GM19193 (cell line): ENCODE results near the gene BCKDK.

ENCODE experiments used
- POLR2A ChIP-seq: IDR thresholded peaks from 4 replicates; pipeline ENCODE4 v1.6.1; 2011; ENCODE audit not compliant: insufficient read depth, insufficient read length; ENCODE audit errors: extremely low read depth

The BCKDK gene

DNA sequence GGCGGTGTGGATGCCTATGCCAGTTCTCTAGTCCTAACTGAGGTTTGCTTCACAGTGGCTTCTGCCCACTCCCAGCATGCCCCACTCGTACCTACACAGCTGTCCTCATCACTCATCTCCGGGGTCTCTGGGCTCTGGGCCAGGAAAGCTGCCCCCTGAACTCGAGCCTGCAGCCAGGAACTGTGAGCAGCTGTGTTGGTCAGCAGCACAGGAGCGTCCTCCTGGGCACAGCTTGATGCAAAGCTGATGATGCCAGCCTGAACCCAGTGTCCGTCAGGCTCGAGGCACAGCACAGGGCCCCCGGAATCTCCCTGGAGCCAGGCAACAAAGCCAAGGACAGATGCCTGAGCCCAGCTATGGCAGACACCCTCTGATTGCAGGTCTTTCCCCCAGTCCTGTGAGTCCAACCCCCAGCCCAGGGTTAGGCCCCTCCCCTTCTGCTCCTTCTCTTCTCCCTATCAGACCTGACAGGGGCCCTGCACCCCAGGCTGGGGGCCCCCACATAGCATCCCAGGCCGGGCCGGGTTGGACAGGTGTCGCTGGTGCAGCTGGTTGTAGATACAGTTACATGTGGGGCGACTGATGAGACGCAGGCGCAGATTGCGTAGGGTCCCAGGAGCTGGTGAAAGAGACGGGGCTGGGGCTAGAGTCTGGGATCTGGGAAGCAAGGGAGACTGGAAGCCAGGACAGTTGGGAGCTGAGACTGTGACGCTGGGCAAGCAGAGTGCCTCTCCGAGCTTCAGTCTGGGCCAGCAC lies 22.1 kb upstream of the BCKDK start:
- TF ChIP-seq POLR2A = no peak

DNA sequence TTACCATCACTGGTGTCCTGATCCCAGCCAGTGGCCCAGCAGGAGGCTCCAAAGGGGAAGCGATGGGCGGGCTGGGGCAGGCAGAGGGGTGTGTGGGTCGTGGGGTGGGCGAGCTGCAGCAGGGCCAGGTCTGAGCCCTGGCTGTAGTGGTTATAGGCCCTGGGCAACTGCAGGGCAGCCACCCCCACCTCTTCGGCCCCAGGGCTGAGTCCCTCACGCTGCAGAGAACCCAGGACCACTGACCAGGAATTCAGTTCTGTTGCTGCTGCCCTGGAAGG lies 21.6 kb upstream of the BCKDK start:
- no peak for TF ChIP-seq POLR2A

DNA sequence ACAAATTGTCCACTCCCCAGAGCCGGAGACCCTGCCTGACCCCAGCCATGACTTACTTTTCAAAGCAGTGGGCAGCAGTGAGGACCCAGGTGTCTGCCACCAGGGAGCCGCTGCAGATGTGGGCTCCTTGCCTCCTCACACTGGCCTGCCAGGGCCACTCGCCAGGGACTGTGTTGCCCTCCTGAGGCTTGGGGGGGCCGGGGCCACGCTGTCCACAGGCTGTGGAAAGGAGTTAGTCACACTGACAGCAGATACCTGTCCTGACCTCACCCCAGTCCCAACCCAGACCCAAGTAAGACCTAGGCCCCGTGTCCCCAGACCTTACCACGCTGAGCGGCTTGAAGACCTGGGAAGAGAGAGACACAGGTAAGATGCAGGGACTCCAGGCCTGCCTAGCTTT lies 20.7 kb upstream of the BCKDK start:
- TF ChIP-seq POLR2A = no peak

DNA sequence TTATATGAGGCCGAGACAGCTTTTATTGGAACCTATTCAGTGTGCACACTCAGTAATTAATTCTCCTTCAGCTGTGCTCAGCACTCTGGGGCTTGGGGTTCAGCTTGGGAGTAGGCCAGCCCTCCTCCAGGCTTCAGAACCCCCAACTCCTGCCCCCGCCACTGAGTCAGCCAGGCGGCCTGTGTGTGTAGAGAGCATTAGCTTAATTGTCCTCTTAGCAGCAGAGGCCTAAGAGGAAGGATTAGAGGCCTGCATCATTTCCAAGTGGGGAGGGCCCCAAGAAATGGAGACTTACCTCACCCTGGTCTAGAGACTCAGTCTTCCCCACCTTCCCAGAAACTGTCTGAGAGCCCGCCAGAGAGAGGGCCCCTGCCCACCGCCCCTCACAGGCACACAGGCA lies 20.2 kb upstream of the BCKDK start:
- TF ChIP-seq POLR2A = no peak

DNA sequence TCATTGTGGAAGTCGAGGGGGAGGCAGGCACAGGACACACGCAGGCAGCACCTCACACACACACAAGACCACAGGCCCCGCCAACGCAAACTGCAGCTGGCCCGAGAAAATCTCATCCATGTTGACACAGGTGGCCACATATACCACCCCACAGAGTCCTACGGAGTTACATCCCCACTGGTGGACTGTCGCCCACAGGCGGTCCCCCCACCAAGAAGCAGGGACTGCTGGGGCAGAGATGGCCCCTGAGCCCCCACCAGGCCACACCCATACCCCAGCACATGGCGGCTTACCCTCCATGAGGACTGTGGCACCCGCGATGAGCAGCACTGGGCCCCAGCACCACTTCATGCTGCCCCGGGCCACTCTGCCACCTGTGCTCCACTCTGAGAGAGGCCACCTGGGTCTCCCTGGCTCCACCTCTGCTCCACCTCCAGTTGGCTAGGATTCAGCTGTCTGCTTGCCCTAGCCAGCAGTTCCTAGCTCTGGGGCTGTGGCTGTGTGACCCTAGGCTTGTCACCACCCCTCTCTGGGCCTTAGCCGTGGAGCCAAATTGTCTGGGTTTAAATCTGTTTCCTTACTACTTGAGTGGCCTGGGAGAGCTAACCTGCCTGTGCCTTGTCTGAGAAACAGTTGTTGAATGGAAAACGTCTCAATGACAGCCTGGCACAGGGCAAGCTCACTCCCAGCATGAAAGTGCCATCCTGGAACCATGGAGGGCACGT lies 19.6 kb upstream of the BCKDK start, which contains the start of gene PRSS53:
PRSS53 (minus strand) TSS at position 485 of the 725 bp plus-strand sequence; CDS start at position 351, 134 bp downstream.
- no peak for TF ChIP-seq POLR2A

DNA sequence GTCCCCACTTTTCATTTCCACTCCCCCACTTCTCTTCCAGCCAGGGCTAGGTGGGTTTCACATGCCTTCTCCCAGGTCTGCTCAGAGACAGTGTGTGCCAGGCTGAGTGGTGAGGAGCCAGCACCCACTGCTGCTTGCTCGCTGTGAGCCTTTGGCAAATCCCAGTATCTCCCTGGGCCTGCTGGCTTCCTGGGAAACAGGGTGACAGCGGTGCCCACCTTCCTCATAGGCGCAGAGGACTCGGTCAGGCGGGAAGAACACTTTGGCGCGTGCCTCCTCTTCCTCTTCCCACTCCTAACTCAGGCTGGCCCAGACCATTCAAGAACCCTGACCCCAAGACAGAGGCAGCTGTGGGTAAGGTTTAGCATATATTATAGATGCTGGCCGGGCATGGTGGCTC lies 19.0 kb upstream of the BCKDK start:
- TF ChIP-seq POLR2A = no peak

DNA sequence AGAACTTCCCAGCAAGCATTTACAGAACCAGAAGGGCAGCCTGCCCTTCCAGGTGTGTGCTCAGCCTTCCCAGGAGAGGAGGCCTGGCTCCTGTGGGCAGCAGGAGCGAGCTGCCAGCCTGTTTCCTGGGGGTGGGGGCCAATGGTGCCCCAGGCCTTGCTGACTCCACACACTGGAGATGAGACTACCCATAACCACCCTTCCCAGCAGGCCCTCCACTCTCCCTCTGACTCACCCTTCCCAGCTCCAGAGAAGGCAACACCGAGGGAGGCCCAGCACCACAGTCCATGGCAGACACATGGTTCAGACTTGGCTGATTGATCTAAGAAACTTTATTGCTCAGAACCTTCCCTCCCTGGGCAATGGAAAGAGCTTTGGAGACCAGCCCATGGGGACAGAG lies 17.6 kb upstream of the BCKDK start:
- TF ChIP-seq POLR2A = no peak

DNA sequence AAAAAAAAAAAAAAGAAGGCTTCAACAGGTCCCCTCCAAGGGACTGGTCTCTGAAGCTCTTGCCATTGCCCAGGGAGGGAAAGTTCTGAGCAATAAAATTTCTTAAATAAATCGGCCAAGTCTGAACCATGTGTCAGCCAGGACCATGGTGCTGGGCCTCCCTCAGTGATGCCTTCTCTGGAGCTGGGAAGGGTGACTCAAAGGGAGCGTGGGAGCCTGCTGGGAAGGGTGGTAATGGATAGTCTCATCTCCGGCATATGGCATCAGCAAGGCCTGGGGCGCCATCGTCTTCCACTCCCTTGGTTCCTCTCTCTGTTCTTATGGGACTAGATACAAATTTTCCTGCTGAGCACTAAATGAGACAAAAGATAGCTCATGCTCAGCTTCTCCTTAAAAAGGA lies 15.9 kb upstream of the BCKDK start:
- TF ChIP-seq POLR2A = no peak

DNA sequence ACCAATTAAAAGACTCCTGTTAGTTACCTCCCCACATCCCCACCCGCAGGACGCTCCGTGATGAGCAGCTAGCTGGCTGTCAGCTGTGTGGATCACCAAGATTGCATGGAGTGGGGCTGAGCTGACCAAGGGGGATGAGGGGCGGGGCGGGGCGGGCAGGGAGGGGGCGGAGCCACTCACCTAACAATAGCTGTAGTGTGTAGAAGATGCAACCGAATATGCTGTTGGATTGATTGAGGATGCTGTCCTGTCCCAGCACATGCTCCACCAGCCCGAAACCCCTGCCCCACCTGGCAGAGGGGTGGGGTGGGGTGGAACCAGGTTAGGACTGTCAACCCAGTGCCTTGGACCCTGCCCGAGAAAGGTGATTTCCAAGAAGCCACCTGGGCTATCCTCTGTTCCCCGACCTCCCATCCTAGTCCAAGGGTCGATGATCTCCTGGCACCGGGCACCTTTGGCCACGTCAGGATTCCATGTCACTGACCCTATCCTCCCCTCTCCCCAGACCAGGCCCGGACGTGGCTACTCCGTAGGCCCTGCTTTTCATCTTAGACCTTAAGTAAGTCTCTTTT lies 15.0 kb upstream of the BCKDK start:
- no peak for TF ChIP-seq POLR2A

DNA sequence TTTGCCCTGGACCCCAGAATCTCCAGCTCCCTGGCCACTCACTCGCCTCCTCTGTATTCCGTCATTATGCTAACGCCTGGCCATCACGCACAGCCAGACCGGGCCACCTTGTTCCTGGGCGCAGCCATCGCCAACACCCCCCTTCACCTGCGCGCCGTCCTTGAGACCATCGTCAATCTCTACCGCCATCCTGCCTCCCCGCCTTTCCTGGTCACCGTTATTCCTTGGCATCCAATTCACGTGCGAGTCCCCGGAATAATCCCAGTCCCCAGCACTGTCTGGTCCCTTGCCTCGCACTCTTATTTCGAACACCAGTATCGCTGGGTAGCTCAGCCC lies 14.1 kb upstream of the BCKDK start:
- TF ChIP-seq POLR2A = no peak

DNA sequence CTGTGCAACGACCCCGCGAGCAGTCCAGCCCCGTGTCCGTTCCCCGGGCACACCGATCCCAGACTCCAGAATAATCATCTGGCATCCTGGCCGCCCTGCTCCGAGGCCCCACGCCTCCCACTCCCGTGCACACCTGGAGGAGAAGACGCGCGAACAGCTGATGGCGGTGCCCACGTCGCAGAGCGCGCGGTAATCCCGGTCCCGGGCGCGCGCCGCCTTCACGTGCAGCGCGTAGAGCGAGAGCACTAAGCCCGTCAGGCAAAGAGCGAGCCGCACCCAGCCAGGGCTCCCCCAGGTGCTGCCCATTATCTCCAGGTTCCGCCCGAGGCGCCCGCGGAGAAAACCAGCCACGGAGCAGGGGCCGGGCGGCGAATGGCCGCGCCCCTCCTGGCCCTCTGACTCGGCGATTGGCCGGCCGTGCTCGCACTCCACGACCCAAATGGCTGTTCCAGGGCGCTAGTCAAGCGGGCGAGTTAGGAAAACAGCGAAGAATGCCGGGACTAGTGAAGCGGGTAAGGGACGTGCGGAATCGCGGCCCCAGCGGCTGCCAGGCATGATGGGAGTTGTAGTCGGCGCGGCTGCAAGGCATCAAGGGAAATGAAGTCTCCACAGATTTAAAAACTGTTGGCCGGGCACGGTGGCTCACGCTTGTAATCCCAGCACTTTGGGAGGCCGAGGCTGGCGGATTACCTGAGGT lies 13.6 kb upstream of the BCKDK start, which contains the start of gene VKORC1:
VKORC1 (minus strand) TSS at position 374 of the 697 bp plus-strand sequence; CDS start at position 306, 68 bp downstream.
- TF ChIP-seq POLR2A = peak; percentile 68

DNA sequence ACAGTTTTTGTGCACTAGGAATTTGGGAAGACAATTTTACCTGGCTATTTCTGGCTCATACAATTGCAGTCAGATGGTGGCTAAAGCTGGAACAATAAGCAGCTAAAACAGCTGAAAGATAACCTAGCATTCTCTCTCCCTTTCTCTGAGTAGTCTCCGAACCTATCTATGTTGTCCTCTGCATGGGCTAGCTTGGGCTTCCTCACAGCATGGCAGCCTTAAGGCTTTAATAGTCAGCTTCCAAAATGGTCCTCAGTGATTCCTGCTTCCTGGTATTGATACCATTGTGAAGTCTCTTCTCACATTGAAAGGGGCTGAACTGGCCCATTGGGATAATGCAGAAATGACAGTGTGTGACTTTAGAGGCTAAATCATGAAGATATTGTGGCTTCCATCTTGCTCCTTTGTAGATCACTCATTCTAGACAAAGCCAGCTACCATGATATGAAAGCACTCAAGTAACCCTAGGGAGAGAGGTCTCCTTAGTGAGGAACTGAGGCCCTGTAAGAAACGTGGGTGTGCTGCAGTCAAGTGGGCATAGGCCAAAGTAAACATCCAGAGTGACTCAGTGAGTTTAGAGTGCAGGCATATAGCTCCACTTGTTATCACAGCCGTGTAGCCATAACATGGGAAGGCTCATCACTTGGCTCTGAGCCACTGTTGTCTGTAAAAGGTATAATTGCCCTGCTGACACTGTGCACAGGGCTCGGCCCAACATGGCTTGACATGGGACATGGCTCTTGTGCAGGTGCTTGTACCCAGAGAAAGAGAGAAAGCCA lies 8.1 kb upstream of the BCKDK start:
- no peak for TF ChIP-seq POLR2A

DNA sequence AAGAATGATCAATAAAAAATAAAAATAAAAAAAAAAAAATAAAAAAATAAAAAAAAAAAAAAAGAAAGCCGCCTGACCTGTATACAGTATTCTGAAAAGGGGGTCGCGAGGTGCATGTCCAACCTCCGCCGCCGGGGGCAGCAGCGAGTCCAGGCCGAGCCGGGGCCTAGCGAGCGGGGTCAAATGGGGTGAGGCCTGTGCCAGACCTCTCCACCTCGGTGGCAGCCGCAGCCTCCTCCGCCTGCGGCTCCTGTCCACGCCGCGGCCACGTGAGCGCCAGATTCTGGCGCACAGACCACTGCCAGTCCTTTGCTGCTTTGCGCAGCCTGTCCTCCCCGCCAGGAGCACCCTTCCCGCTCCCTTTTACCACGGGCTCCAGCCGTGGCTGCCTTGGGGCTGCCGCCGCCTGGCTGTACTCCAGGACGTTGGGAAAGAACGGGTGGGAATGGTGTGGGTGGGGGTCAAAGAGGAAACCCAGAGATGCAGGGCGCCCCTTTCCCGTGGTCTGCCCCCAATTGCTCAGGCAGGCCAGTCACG lies 2.4 kb upstream of the BCKDK start:
- peak; percentile 32 for TF ChIP-seq POLR2A
